HepG2 (cell line): Measurements from ENCODE around the gene ZBTB34. TPM values are rescaled to one million over a fixed set of nuclear protein-coding genes. Genes with fewer than 3 reads are reported as not detected.

Experiments used
- CENPBD1 ChIP-seq: sonication (generic); formaldehyde crosslinking; IDR thresholded peaks from 2 replicates; pipeline ENCODE4 v1.8.0; 2022; ENCODE audit warnings: missing genetic modification reagents, low read depth, mild to moderate bottlenecking, borderline replicate concordance
- EZH2 ChIP-seq: conservative IDR thresholded peaks from 2 replicates; pipeline ENCODE4 v1.6.1; 2012; ENCODE audit warnings: mild to moderate bottlenecking, low read depth, low read length, moderate library complexity
- FLYWCH1 ChIP-seq: sonication (generic); formaldehyde crosslinking; IDR thresholded peaks from 2 replicates; pipeline ENCODE4 v1.8.1; 2023; ENCODE audit warnings: mild to moderate bottlenecking, missing genetic modification reagents
- FOXP4 ChIP-seq: sonication (generic); formaldehyde crosslinking; IDR thresholded peaks from 2 replicates; pipeline ENCODE4 v1.4.0; 2020; ENCODE audit warnings: missing genetic modification reagents
- LBX2 ChIP-seq: sonication (generic); formaldehyde crosslinking; IDR thresholded peaks from 2 replicates; pipeline ENCODE4 v1.5.0; 2020; ENCODE audit warnings: missing genetic modification reagents, mild to moderate bottlenecking, borderline replicate concordance
- MAZ ChIP-seq, 2 experiments: sonication (generic) in 1 of 2; formaldehyde crosslinking in 1 of 2; IDR thresholded peaks; 2 replicates each; pipeline versions ENCODE4 v1.5.0 to v1.6.1; 2012 to 2020; ENCODE audit warnings: low read depth in 2 of 2, mild to moderate bottlenecking in 2 of 2, borderline replicate concordance in 1 of 2, improper control_type of control experiment in 1 of 2, low read length in 1 of 2, missing genetic modification reagents in 1 of 2, moderate library complexity in 1 of 2
- PATZ1 ChIP-seq: sonication (generic); formaldehyde crosslinking; IDR thresholded peaks from 2 replicates; pipeline ENCODE4 v1.4.0; 2020; ENCODE audit warnings: missing genetic modification reagents
- RFX3 ChIP-seq: IDR thresholded peaks from 2 replicates; pipeline ENCODE4 v1.6.1; 2016; ENCODE audit warnings: missing biosample characterization, missing genetic modification reagents
- SP4 ChIP-seq: sonication (generic); formaldehyde crosslinking; IDR thresholded peaks from 2 replicates; pipeline ENCODE4 v1.8.1; 2023; ENCODE audit warnings: mild to moderate bottlenecking, missing genetic modification reagents
- SRSF1 ChIP-seq: fragments of 200-400 bp; formaldehyde crosslinking; optimal IDR thresholded peaks from 2 replicates; pipeline ENCODE3; 2017; ENCODE audit warnings: mild to moderate bottlenecking, low read depth, low read length, moderate library complexity
- TFDP2 ChIP-seq: sonication (generic); formaldehyde crosslinking; IDR thresholded peaks from 2 replicates; pipeline ENCODE4 v1.4.0; 2020; ENCODE audit warnings: missing genetic modification reagents
- ZBTB4 ChIP-seq: sonication (generic); formaldehyde crosslinking; IDR thresholded peaks from 2 replicates; pipeline ENCODE4 v1.4.0; 2020; ENCODE audit warnings: missing genetic modification reagents, mild to moderate bottlenecking, borderline replicate concordance
- ZNF282 ChIP-seq: fragments of 450-650 bp; IDR thresholded peaks from 2 replicates; pipeline ENCODE4 v1.6.1; 2018; ENCODE audit not compliant: partially characterized antibody
- ZNF34 ChIP-seq: sonication (generic); formaldehyde crosslinking; IDR thresholded peaks from 2 replicates; pipeline ENCODE4 v1.4.0; 2020; ENCODE audit warnings: mild to moderate bottlenecking, missing genetic modification reagents, borderline replicate concordance
- ZNF432 ChIP-seq: sonication (generic); formaldehyde crosslinking; IDR thresholded peaks from 2 replicates; pipeline ENCODE4 v1.5.0; 2020; ENCODE audit warnings: missing genetic modification reagents, mild to moderate bottlenecking, borderline replicate concordance
- ZNF589 ChIP-seq: sonication (generic); formaldehyde crosslinking; conservative IDR thresholded peaks from 2 replicates; pipeline ENCODE4 v1.8.0; 2022; ENCODE audit warnings: mild to moderate bottlenecking, moderate library complexity, missing genetic modification reagents
- ZNF7 ChIP-seq: IDR thresholded peaks from 2 replicates; pipeline ENCODE4 v1.6.1; 2016; ENCODE audit warnings: missing biosample characterization, missing genetic modification reagents
- polyA plus RNA-seq, 8 experiments: library from polyadenylated mRNA; depleted of rRNA in 3 of 8; stranded (reverse) in 7 of 8; unstranded in 1 of 8; fragments of >200 nt; fragmentation: Illumina TruSeq in 4 of 8; extraction: Trizol in 4 of 8; gene quantifications; 2 replicates each; pipeline versions ENCODE4 v1.2.1 to v1.2.3, GENCODE V29; 2011 to 2016; ENCODE audit warnings: low read depth in 4 of 8, missing spikeins in 1 of 8, mixed read lengths in 1 of 8; ENCODE audit not compliant: insufficient read depth in 1 of 8
- total RNA-seq, 5 experiments: library from RNA; depleted of rRNA; stranded (reverse); fragments of >200 nt; fragmentation: Illumina TruSeq; extraction: Trizol; gene quantifications; 2 replicates each; pipeline ENCODE4 v1.2.3, GENCODE V29; 2016; ENCODE audit warnings: low read depth in 1 of 5

Gene ZBTB34
- total and polyA plus RNA-seq, 2 of the 13 experiments (the other 11 are each of a cell fraction or from before 2014, with no cell fraction given) = 5.9 to 8.7 TPM

- TF ChIP-seq ZBTB4 (CRISPR knock-in tag) (no peak), ZNF34 (no peak), FLYWCH1 (CRISPR knock-in tag) (no peak), FOXP4 (no peak), TFDP2 (CRISPR knock-in tag) (peak; percentile 16; the same call in 1 of the 2 replicates), ZNF282 (no peak), LBX2 (CRISPR knock-in tag) (no peak), PATZ1 (CRISPR knock-in tag) (no peak), ZNF432 (CRISPR knock-in tag) (no peak), RFX3 (CRISPR knock-in tag) (no peak), SP4 (CRISPR knock-in tag) (peak; percentile 45; the same call in 1 of the 2 replicates), SRSF1 (no peak), ZNF589 (no peak), CENPBD1 (CRISPR knock-in tag) (no peak), EZH2 (no peak), ZNF7 (CRISPR knock-in tag) (no peak), MAZ (IDR thresholded peaks at IDR 0.05; ENCODE audit: borderline replicate concordance, low read depth, low read length) (no peak), MAZ (CRISPR knock-in tag; IDR thresholded peaks at IDR 0.05; ENCODE audit: low read depth) (peak; percentile 60)
Measured at GRCh38 chr9:126914458-126915280, 54.2 kb downstream of the ZBTB34 start, which contains the start of gene RALGPS1 (continued).
